ENCODE results near the gene NDUFS8. TPM values are rescaled to one million over a fixed set of nuclear protein-coding genes. Genes with fewer than 3 reads are reported as not detected.

NDUFS8 gene
- total RNA-seq, 2 donors from 2014 or later: 150 to 168 TPM

DNA sequence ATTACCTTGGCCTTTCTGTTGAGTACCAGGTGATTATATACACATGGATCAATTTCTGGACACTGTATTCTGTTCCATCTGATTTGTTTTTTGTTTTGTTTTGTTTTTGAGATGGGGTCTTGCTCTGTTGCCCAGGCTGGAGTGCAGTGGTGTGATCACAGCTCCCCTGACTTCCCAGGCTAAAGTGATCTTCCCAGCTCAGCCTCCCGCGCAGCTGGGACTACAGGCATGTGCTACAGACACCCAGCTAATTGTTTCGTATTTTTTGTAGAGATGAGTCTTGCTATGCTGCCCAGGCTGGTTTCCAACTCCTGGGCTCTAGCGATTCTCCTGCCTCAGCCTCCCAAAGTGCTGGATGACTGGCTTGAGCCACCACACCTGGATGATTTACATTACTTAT is 27.3 kb downstream of the NDUFS8 start:
- no peaks in the 10 kb centered on the region for H3K27me3 ChIP-seq (ENCODE audit: control insufficient read depth, insufficient read depth, low read length, poor library complexity, severe bottlenecking)
- H3K4me1 ChIP-seq (ENCODE audit: control insufficient read depth, insufficient read depth, low read length): no peaks in the 10 kb centered on the region
- H3K27me3 Mint-ChIP-seq (ENCODE audit: insufficient read depth): no peaks in the 10 kb centered on the region
- H3K9me3 ChIP-seq (ENCODE audit: control insufficient read depth, low read length): no peaks in the 10 kb centered on the region
- H3K4me1 Mint-ChIP-seq: no peaks in the 10 kb centered on the region
- H3K4me3 Mint-ChIP-seq: no peak overlapping the region
- 94 to 97% methylated on average over 3 to 4 of the region's 4 CpGs for WGBS, 2 experiments (ENCODE audit: insufficient coverage in 1 of 2, insufficient read length in 1 of 2)
- no peak overlapping the region for H3K27ac ChIP-seq (ENCODE audit: low read depth, low read length)
- H3K27ac Mint-ChIP-seq: no peak overlapping the region
- H3K9me3 Mint-ChIP-seq: no peaks in the 10 kb centered on the region
- peaks cover 44% of the 10 kb centered on the region for H3K36me3 ChIP-seq (ENCODE audit: control insufficient read depth, insufficient read depth, low read length)
- TF ChIP-seq CTCF (conservative IDR thresholded peaks at IDR 0.05): no peak
- peaks cover 58% of the 10 kb centered on the region for H3K36me3 Mint-ChIP-seq (ENCODE audit: low read depth)
- no peak overlapping the region for H3K4me3 ChIP-seq (ENCODE audit: low read length)
- H3K9ac ChIP-seq (ENCODE audit: extremely low read depth, low read length, poor library complexity, severe bottlenecking): no peak overlapping the region
- DNase-seq: no peak

GRCh38 chr11:68061508-68061907 is 31.0 kb downstream of the NDUFS8 start:
- Histone ChIP-seq H3K27me3 (ENCODE audit: control insufficient read depth, insufficient read depth, low read length, poor library complexity, severe bottlenecking) (no peaks in the 10 kb centered on the region), H3K4me1 (ENCODE audit: control insufficient read depth, insufficient read depth, low read length) (no peaks in the 10 kb centered on the region), H3K9me3 (ENCODE audit: control insufficient read depth, low read length) (no peaks in the 10 kb centered on the region), H3K36me3 (ENCODE audit: control insufficient read depth, insufficient read depth, low read length) (peaks cover 76% of the 10 kb centered on the region), H3K27ac (ENCODE audit: low read depth, low read length) (no peak overlapping the region), H3K4me3 (ENCODE audit: low read length) (no peak overlapping the region), H3K9ac (ENCODE audit: extremely low read depth, low read length, poor library complexity, severe bottlenecking) (no peak overlapping the region)
- Mint-ChIP-seq H3K9me3 (no peaks in the 10 kb centered on the region), H3K27me3 (ENCODE audit: insufficient read depth) (no peaks in the 10 kb centered on the region), H3K4me3 (no peak overlapping the region), H3K27ac (no peak overlapping the region), H3K36me3 (ENCODE audit: low read depth) (peaks cover 85% of the 10 kb centered on the region), H3K4me1 (no peaks in the 10 kb centered on the region)
- no peak for DNase-seq
- WGBS, 2 experiments (ENCODE audit: insufficient coverage in 1 of 2, insufficient read length in 1 of 2): 93 to 94% methylated on average over 4 to 7 of the region's 7 CpGs
- TF ChIP-seq CTCF (conservative IDR thresholded peaks at IDR 0.05): no peak

- Mint-ChIP-seq H3K36me3 (ENCODE audit: low read depth) (peaks cover 78% of the 10 kb centered on the region), H3K9me3 (no peaks in the 10 kb centered on the region), H3K27me3 (ENCODE audit: insufficient read depth) (no peaks in the 10 kb centered on the region), H3K4me1 (no peaks in the 10 kb centered on the region), H3K4me3 (no peak overlapping the region), H3K27ac (no peak overlapping the region)
- Histone ChIP-seq H3K9me3 (ENCODE audit: control insufficient read depth, low read length) (no peaks in the 10 kb centered on the region), H3K36me3 (ENCODE audit: control insufficient read depth, insufficient read depth, low read length) (peaks cover 86% of the 10 kb centered on the region), H3K9ac (ENCODE audit: extremely low read depth, low read length, poor library complexity, severe bottlenecking) (no peak overlapping the region), H3K4me1 (ENCODE audit: control insufficient read depth, insufficient read depth, low read length) (no peaks in the 10 kb centered on the region), H3K27ac (ENCODE audit: low read depth, low read length) (no peak overlapping the region), H3K4me3 (ENCODE audit: low read length) (no peak overlapping the region), H3K27me3 (ENCODE audit: control insufficient read depth, insufficient read depth, low read length, poor library complexity, severe bottlenecking) (no peaks in the 10 kb centered on the region)
- no peak for TF ChIP-seq CTCF (conservative IDR thresholded peaks at IDR 0.05)
- no peak for DNase-seq
- WGBS, 2 experiments (ENCODE audit: insufficient coverage in 1 of 2, insufficient read length in 1 of 2): 86% methylated on average over 2 of the region's 2 CpGs; no CpG with 5 or more reads in 1 of the 2 experiments
These were observed 34.4 kb downstream of the NDUFS8 start for GRCh38 chr11:68064926-68065325.
